ENCODE data around the gene TRPM3.

GRCh38 chr9:70617033-70617828 lies 504.2 kb downstream of the TRPM3 start:
- TF ChIP-seq CTCF (IDR thresholded peaks at IDR 0.05; ENCODE audit: low read depth, low read length, missing input control) (no peak), GABPA (IDR thresholded peaks at IDR 0.05 in 1 of 2, conservative IDR thresholded peaks at IDR 0.05 in 1 of 2) (no peak)
- TF ChIP-seq, protein P1, sequence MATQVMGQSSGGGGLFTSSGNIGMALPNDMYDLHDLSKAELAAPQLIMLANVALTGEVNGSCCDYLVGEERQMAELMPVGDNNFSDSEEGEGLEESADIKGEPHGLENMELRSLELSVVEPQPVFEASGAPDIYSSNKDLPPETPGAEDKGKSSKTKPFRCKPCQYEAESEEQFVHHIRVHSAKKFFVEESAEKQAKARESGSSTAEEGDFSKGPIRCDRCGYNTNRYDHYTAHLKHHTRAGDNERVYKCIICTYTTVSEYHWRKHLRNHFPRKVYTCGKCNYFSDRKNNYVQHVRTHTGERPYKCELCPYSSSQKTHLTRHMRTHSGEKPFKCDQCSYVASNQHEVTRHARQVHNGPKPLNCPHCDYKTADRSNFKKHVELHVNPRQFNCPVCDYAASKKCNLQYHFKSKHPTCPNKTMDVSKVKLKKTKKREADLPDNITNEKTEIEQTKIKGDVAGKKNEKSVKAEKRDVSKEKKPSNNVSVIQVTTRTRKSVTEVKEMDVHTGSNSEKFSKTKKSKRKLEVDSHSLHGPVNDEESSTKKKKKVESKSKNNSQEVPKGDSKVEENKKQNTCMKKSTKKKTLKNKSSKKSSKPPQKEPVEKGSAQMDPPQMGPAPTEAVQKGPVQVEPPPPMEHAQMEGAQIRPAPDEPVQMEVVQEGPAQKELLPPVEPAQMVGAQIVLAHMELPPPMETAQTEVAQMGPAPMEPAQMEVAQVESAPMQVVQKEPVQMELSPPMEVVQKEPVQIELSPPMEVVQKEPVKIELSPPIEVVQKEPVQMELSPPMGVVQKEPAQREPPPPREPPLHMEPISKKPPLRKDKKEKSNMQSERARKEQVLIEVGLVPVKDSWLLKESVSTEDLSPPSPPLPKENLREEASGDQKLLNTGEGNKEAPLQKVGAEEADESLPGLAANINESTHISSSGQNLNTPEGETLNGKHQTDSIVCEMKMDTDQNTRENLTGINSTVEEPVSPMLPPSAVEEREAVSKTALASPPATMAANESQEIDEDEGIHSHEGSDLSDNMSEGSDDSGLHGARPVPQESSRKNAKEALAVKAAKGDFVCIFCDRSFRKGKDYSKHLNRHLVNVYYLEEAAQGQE (IDR thresholded peaks at IDR 0.05), result no peak
- TF ChIP-seq, protein P2, sequence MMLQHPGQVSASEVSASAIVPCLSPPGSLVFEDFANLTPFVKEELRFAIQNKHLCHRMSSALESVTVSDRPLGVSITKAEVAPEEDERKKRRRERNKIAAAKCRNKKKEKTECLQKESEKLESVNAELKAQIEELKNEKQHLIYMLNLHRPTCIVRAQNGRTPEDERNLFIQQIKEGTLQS (IDR thresholded peaks at IDR 0.05), result no peak

Measured in liver (tissue), 3 donors.